HEK293 (cell line): ENCODE results near the gene PITX1.

Source experiments
- CTCF ChIA-PET: fragments of 350-600 bp; formaldehyde crosslinking; extraction: SDS; loops from one replicate; lab custom pipeline; 2021; ENCODE audit warnings: antibody characterized with exemption; lab: Yijun Ruan, JAX
- POLR2A ChIA-PET: fragments of 300-600 bp; formaldehyde crosslinking; extraction: SDS; loops from one replicate; lab custom pipeline; 2020; ENCODE audit warnings: antibody characterized with exemption, inconsistent platforms; lab: Yijun Ruan, JAX
- H3K27ac ChIP-seq: fragments of 200-500 bp; sonication (Bioruptor generic); 2 replicates; pipeline ENCODE4 v1.5.1; 2014; ENCODE audit warnings: low read depth, low read length, control low read depth, inconsistent platforms; ENCODE audit errors: extremely low read depth
- H3K36me3 ChIP-seq, 2 experiments: fragments of 200-500 bp in 1 of 2; sonication (Bioruptor generic) in 1 of 2; 1 replicate in 1 of 2; 2 replicates in 1 of 2; pipeline ENCODE4 v1.5.1; 2014 to 2017; ENCODE audit warnings: inconsistent platforms in 2 of 2, low read length in 2 of 2; ENCODE audit not compliant: control insufficient read depth in 2 of 2, insufficient read depth in 1 of 2
- H3K4me1 ChIP-seq: fragments of 200-500 bp; sonication (Bioruptor generic); 2 replicates; pipeline ENCODE4 v1.5.1; 2014; ENCODE audit warnings: mild to moderate bottlenecking, low read length, inconsistent platforms; ENCODE audit not compliant: control insufficient read depth, insufficient read depth
- H3K4me3 ChIP-seq: 2 replicates; pipeline ENCODE4 v1.5.1; 2011; ENCODE audit warnings: low read depth, mild to moderate bottlenecking, control low read depth, low read length, moderate library complexity
- H3K9me3 ChIP-seq: fragments of 200-500 bp; sonication (Bioruptor generic); 2 replicates; pipeline ENCODE4 v1.5.1; 2014; ENCODE audit warnings: low read depth, low read length, inconsistent platforms; ENCODE audit not compliant: control insufficient read depth, insufficient read depth
- ELK4 ChIP-seq: IDR thresholded peaks from 2 replicates; pipeline ENCODE4 v1.6.1; 2011; ENCODE audit warnings: mild to moderate bottlenecking, low read depth, low read length, borderline replicate concordance
- HOXA7 ChIP-seq: sonication (generic); formaldehyde crosslinking; IDR thresholded peaks from 2 replicates; pipeline ENCODE4 v1.8.1; 2022; ENCODE audit warnings: missing genetic modification reagents, borderline replicate concordance
- KLF8 ChIP-seq: fragments of 450-650 bp; formaldehyde crosslinking; IDR thresholded peaks from 2 replicates; pipeline ENCODE4 v1.5.1; 2016; ENCODE audit warnings: missing biosample characterization, missing genetic modification characterization
- MEIS1 ChIP-seq: sonication (generic); formaldehyde crosslinking; IDR thresholded peaks from 2 replicates; pipeline ENCODE4 v1.8.1; 2022; ENCODE audit warnings: missing genetic modification reagents, mild to moderate bottlenecking, borderline replicate concordance
- REPIN1 ChIP-seq: fragments of 450-650 bp; formaldehyde crosslinking; IDR thresholded peaks from 2 replicates; pipeline ENCODE4 v1.5.1; 2017; ENCODE audit warnings: missing biosample characterization, missing genetic modification characterization, low read depth
- SP3 ChIP-seq: fragments of 450-650 bp; formaldehyde crosslinking; IDR thresholded peaks from 2 replicates; pipeline ENCODE4 v1.5.1; 2016; ENCODE audit warnings: missing biosample characterization, missing genetic modification characterization
- TCF7L2 ChIP-seq: IDR thresholded peaks from 2 replicates; pipeline ENCODE4 v1.6.1; 2011; ENCODE audit warnings: low read depth, mild to moderate bottlenecking, inconsistent platforms, low read length, moderate library complexity, borderline replicate concordance
- ZBTB7A ChIP-seq: fragments of 450-650 bp; formaldehyde crosslinking; IDR thresholded peaks from 2 replicates; pipeline ENCODE4 v1.5.1; 2016; ENCODE audit warnings: low read depth, missing biosample characterization, missing genetic modification characterization
- ZFP69B ChIP-seq: fragments of 450-650 bp; formaldehyde crosslinking; IDR thresholded peaks from 2 replicates; pipeline ENCODE4 v1.5.1; 2016; ENCODE audit warnings: missing biosample characterization, missing genetic modification characterization
- ZNF157 ChIP-seq: fragments of 450-650 bp; formaldehyde crosslinking; IDR thresholded peaks from 2 replicates; pipeline ENCODE4 v1.5.1; 2016; ENCODE audit warnings: missing biosample characterization, missing genetic modification characterization
- ZNF221 ChIP-seq: fragments of 450-650 bp; formaldehyde crosslinking; IDR thresholded peaks from 2 replicates; pipeline ENCODE4 v1.5.1; 2017; ENCODE audit warnings: missing biosample characterization, missing genetic modification characterization, borderline replicate concordance
- ZNF223 ChIP-seq: fragments of 450-650 bp; formaldehyde crosslinking; IDR thresholded peaks from 2 replicates; pipeline ENCODE4 v1.5.1; 2016; ENCODE audit warnings: missing biosample characterization, missing genetic modification characterization
- ZNF239 ChIP-seq: fragments of 450-650 bp; formaldehyde crosslinking; IDR thresholded peaks from 2 replicates; pipeline ENCODE4 v1.5.1; 2016; ENCODE audit warnings: missing biosample characterization, missing genetic modification characterization
- ZNF26 ChIP-seq: fragments of 450-650 bp; formaldehyde crosslinking; IDR thresholded peaks from 2 replicates; pipeline ENCODE4 v1.5.1; 2016; ENCODE audit warnings: missing biosample characterization, missing genetic modification characterization
- ZNF292 ChIP-seq: fragments of 450-650 bp; formaldehyde crosslinking; IDR thresholded peaks from 2 replicates; pipeline ENCODE4 v1.5.1; 2016; ENCODE audit warnings: low read depth, missing biosample characterization, missing genetic modification characterization, borderline replicate concordance
- ZNF302 ChIP-seq: fragments of 450-650 bp; formaldehyde crosslinking; IDR thresholded peaks from 2 replicates; pipeline ENCODE4 v1.5.1; 2016; ENCODE audit warnings: missing biosample characterization, missing genetic modification characterization, low read depth
- ZNF37A ChIP-seq: fragments of 450-650 bp; IDR thresholded peaks from 2 replicates; pipeline ENCODE4 v1.5.1; 2018; ENCODE audit warnings: missing biosample characterization, missing genetic modification characterization
- ZNF391 ChIP-seq: fragments of 450-650 bp; formaldehyde crosslinking; IDR thresholded peaks from 2 replicates; pipeline ENCODE4 v1.5.1; 2016; ENCODE audit warnings: low read depth, missing biosample characterization, missing genetic modification characterization, borderline replicate concordance
- ZNF423 ChIP-seq: fragments of 450-650 bp; formaldehyde crosslinking; IDR thresholded peaks from 2 replicates; pipeline ENCODE4 v1.5.1; 2016; ENCODE audit warnings: missing biosample characterization, missing genetic modification characterization
- ZNF488 ChIP-seq: fragments of 450-650 bp; formaldehyde crosslinking; IDR thresholded peaks from 2 replicates; pipeline ENCODE4 v1.5.1; 2016; ENCODE audit warnings: missing biosample characterization, missing genetic modification characterization
- ZNF510 ChIP-seq: fragments of 450-650 bp; formaldehyde crosslinking; IDR thresholded peaks from 2 replicates; pipeline ENCODE4 v1.5.1; 2018; ENCODE audit warnings: mild to moderate bottlenecking, missing genetic modification characterization, missing biosample characterization; ENCODE audit not compliant: insufficient replicate concordance
- ZNF513 ChIP-seq: fragments of 450-650 bp; IDR thresholded peaks from 2 replicates; pipeline ENCODE4 v1.5.1; 2018; ENCODE audit warnings: missing biosample characterization, missing genetic modification characterization
- ZNF544 ChIP-seq: fragments of 450-650 bp; formaldehyde crosslinking; IDR thresholded peaks from 2 replicates; pipeline ENCODE4 v1.5.0; 2017; ENCODE audit warnings: missing biosample characterization, missing genetic modification characterization
- ZNF549 ChIP-seq: fragments of 450-650 bp; IDR thresholded peaks from 2 replicates; pipeline ENCODE4 v1.5.1; 2018; ENCODE audit warnings: missing biosample characterization, missing genetic modification characterization, mild to moderate bottlenecking, inconsistent platforms, moderate library complexity
- ZNF571 ChIP-seq: fragments of 450-650 bp; formaldehyde crosslinking; IDR thresholded peaks from 2 replicates; pipeline ENCODE4 v1.5.0; 2017; ENCODE audit warnings: missing biosample characterization, missing genetic modification characterization
- ZNF626 ChIP-seq: fragments of 450-650 bp; sonication (Bioruptor Pico); formaldehyde crosslinking; IDR thresholded peaks from 2 replicates; pipeline ENCODE4 v1.5.1; 2018; ENCODE audit warnings: missing biosample characterization, missing genetic modification characterization, inconsistent platforms
- ZNF645 ChIP-seq: fragments of 450-650 bp; formaldehyde crosslinking; IDR thresholded peaks from 2 replicates; pipeline ENCODE4; 2016; ENCODE audit warnings: missing biosample characterization, missing genetic modification characterization
- ZNF654 ChIP-seq: fragments of 450-650 bp; formaldehyde crosslinking; IDR thresholded peaks from 2 replicates; pipeline ENCODE4 v1.5.1; 2016; ENCODE audit warnings: low read depth, missing biosample characterization, missing genetic modification characterization
- ZNF677 ChIP-seq: fragments of 450-650 bp; IDR thresholded peaks from 2 replicates; pipeline ENCODE4 v1.5.0; 2018; ENCODE audit warnings: missing biosample characterization, mild to moderate bottlenecking, missing genetic modification characterization, moderate library complexity
- ZNF792 ChIP-seq: fragments of 450-650 bp; formaldehyde crosslinking; IDR thresholded peaks from 2 replicates; pipeline ENCODE4 v1.5.1; 2016; ENCODE audit warnings: missing biosample characterization, missing genetic modification characterization
- ZNF837 ChIP-seq: fragments of 450-650 bp; formaldehyde crosslinking; IDR thresholded peaks from 2 replicates; pipeline ENCODE4 v1.5.1; 2016; ENCODE audit warnings: missing biosample characterization, missing genetic modification characterization

The PITX1 gene

GRCh38 chr5:135012033-135012588 is 21.9 kb downstream of the PITX1 start:
- Histone ChIP-seq H3K4me1 (no peaks in the 10 kb centered on the region), H3K36me3 (no peaks in the 10 kb centered on the region), H3K9me3 (no peaks in the 10 kb centered on the region), H3K27ac (no peak overlapping the region), H3K4me3 (no peak overlapping the region)
- ChIA-PET POLR2A (no interaction called here), CTCF (interaction anchor here (1.4 to 1.7 kb wide), 2 partner anchors 16 to 179 kb away, joined by 5 to 7 read pairs; no protein-coding TSS in a partner anchor)
- TF ChIP-seq ZNF654 (tag by site-specific recombination) (no peak), REPIN1 (tag by site-specific recombination) (no peak), ZNF677 (no peak), ZFP69B (tag by site-specific recombination) (no peak), ZNF837 (tag by site-specific recombination) (no peak), ZNF513 (tag by site-specific recombination) (no peak), ZNF37A (no peak), MEIS1 (CRISPR knock-in tag) (no peak), HOXA7 (CRISPR knock-in tag) (no peak), ZNF223 (no peak), ZNF26 (tag by site-specific recombination) (no peak), ZNF510 (tag by site-specific recombination) (no peak), ZNF792 (tag by site-specific recombination) (no peak), ZNF391 (tag by site-specific recombination) (no peak)

GRCh38 chr5:135011355-135012032 is 22.5 kb downstream of the PITX1 start:
- ChIA-PET CTCF (interaction anchor here (0.6 to 1.7 kb wide), 4 partner anchors 8 to 424 kb away, joined by 3 to 7 read pairs (median 4); no protein-coding TSS in a partner anchor), POLR2A (no interaction called here)
- H3K36me3 ChIP-seq, result no peaks in the 10 kb centered on the region
- H3K27ac ChIP-seq, result no peak overlapping the region
- H3K4me3 ChIP-seq, result no peak overlapping the region
- no peaks in the 10 kb centered on the region for H3K4me1 ChIP-seq
- H3K9me3 ChIP-seq, result no peaks in the 10 kb centered on the region
- TF ChIP-seq SP3 (tag by site-specific recombination) (no peak), ZNF626 (no peak), KLF8 (tag by site-specific recombination) (no peak), ZNF423 (tag by site-specific recombination) (no peak), TCF7L2 (no peak), ZNF544 (no peak), ZNF645 (no peak), ZNF549 (tag by site-specific recombination) (no peak), ELK4 (no peak), ZNF157 (tag by site-specific recombination) (no peak), ZNF292 (tag by site-specific recombination) (no peak), ZNF488 (tag by site-specific recombination) (no peak), ZNF571 (tag by site-specific recombination) (no peak), ZNF239 (no peak), ZBTB7A (no peak), ZNF302 (tag by site-specific recombination) (no peak), ZNF221 (tag by site-specific recombination) (no peak)
